SK-N-SH (cell line): ENCODE results near the gene SFMBT2.

Experiments used
- EP300 ChIP-seq, 2 experiments: IDR thresholded peaks; 2 replicates each; pipeline versions ENCODE4 v1.4.0 to v1.6.1; 2012; ENCODE audit warnings: borderline replicate concordance in 1 of 2, low read depth in 1 of 2, low read length in 1 of 2
- EZH2phosphoT487 ChIP-seq: fragments of 200-600 bp; sonication (generic); IDR thresholded peaks from 2 replicates; pipeline ENCODE4 v1.6.1; 2017; ENCODE audit warnings: low read depth, mixed run types, mild to moderate bottlenecking, antibody characterized with exemption, moderate library complexity, borderline replicate concordance
- FOSL2 ChIP-seq: IDR thresholded peaks from 2 replicates; pipeline ENCODE4 v1.4.0; 2012; ENCODE audit warnings: low read depth, mild to moderate bottlenecking, moderate library complexity, borderline replicate concordance
- JUND ChIP-seq: IDR thresholded peaks from 2 replicates; pipeline ENCODE4 v1.4.0; 2012
- MEF2A ChIP-seq: IDR thresholded peaks from 2 replicates; pipeline ENCODE4 v1.4.0; 2012; ENCODE audit warnings: low read depth, borderline replicate concordance
- MXI1 ChIP-seq: IDR thresholded peaks from 2 replicates; pipeline ENCODE4 v1.6.1; 2012; ENCODE audit warnings: mild to moderate bottlenecking, low read depth, low read length, improper control_type of control experiment
- POLR2AphosphoS5 ChIP-seq: IDR thresholded peaks from 2 replicates; pipeline ENCODE4 v1.6.1; 2012; ENCODE audit warnings: low read depth, low read length
- RCOR1 ChIP-seq: fragments of 150-350 bp; IDR thresholded peaks from 2 replicates; pipeline ENCODE4 v1.6.1; 2017; ENCODE audit warnings: antibody characterized with exemption, low read length
- REST ChIP-seq: IDR thresholded peaks from 2 replicates; pipeline ENCODE4 v1.6.1; 2012; ENCODE audit warnings: mild to moderate bottlenecking, low read depth, low read length, moderate library complexity
- RXRA ChIP-seq: IDR thresholded peaks from 2 replicates; pipeline ENCODE4 v1.4.0; 2012; ENCODE audit warnings: low read depth, mild to moderate bottlenecking, borderline replicate concordance
- TAF1 ChIP-seq: IDR thresholded peaks from 2 replicates; pipeline ENCODE4 v1.6.1; 2012; ENCODE audit warnings: low read depth, mild to moderate bottlenecking, low read length, moderate library complexity, borderline replicate concordance
- TCF12 ChIP-seq: IDR thresholded peaks from 2 replicates; pipeline ENCODE4 v1.4.0; 2012
- TF ChIP-seq, protein P1 (sequence below): fragments of 200-600 bp; sonication (generic); IDR thresholded peaks from 2 replicates; pipeline ENCODE4 v1.6.1; 2017; ENCODE audit warnings: antibody characterized with exemption, mild to moderate bottlenecking, moderate library complexity

DNA sequence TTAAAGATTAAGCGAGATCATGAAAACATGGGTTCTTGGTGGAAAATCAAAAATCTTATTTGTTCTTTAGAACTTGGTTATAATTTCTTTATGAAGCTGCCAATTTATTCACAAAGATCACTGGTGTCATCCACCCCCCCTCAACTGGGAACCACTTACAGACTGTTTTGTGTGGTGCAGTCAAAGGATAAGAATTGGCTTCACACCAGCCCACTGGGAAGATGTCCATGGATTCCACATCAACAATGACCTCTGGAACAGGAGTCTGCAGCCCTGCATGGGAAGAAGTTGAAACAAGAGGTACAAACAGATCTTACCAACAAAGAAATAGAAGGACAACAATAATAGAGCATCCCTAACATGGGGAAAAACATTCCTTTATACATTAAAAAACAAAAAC lies 205.2 kb downstream of the SFMBT2 start:
- TF ChIP-seq MXI1 = no peak
- TF ChIP-seq, protein P1, sequence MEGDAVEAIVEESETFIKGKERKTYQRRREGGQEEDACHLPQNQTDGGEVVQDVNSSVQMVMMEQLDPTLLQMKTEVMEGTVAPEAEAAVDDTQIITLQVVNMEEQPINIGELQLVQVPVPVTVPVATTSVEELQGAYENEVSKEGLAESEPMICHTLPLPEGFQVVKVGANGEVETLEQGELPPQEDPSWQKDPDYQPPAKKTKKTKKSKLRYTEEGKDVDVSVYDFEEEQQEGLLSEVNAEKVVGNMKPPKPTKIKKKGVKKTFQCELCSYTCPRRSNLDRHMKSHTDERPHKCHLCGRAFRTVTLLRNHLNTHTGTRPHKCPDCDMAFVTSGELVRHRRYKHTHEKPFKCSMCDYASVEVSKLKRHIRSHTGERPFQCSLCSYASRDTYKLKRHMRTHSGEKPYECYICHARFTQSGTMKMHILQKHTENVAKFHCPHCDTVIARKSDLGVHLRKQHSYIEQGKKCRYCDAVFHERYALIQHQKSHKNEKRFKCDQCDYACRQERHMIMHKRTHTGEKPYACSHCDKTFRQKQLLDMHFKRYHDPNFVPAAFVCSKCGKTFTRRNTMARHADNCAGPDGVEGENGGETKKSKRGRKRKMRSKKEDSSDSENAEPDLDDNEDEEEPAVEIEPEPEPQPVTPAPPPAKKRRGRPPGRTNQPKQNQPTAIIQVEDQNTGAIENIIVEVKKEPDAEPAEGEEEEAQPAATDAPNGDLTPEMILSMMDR = no peak
- no peak for TF ChIP-seq TAF1
- no peak for TF ChIP-seq MEF2A
- no peak for TF ChIP-seq EZH2phosphoT487
- TF ChIP-seq EP300 (IDR thresholded peaks at IDR 0.05; ENCODE audit: borderline replicate concordance in 1 of 2, low read depth in 1 of 2, low read length in 1 of 2) = no peak
- TF ChIP-seq POLR2AphosphoS5 = no peak
- TF ChIP-seq RXRA = no peak
- no peak for TF ChIP-seq TCF12
- no peak for TF ChIP-seq RCOR1
- no peak for TF ChIP-seq REST
- TF ChIP-seq JUND = no peak
- TF ChIP-seq FOSL2 = no peak
